Measurements from ENCODE around the gene NBAS.

- TF ChIP-seq EHMT2 (IDR thresholded peaks at IDR 0.05): no peak
- TF ChIP-seq, protein P1, sequence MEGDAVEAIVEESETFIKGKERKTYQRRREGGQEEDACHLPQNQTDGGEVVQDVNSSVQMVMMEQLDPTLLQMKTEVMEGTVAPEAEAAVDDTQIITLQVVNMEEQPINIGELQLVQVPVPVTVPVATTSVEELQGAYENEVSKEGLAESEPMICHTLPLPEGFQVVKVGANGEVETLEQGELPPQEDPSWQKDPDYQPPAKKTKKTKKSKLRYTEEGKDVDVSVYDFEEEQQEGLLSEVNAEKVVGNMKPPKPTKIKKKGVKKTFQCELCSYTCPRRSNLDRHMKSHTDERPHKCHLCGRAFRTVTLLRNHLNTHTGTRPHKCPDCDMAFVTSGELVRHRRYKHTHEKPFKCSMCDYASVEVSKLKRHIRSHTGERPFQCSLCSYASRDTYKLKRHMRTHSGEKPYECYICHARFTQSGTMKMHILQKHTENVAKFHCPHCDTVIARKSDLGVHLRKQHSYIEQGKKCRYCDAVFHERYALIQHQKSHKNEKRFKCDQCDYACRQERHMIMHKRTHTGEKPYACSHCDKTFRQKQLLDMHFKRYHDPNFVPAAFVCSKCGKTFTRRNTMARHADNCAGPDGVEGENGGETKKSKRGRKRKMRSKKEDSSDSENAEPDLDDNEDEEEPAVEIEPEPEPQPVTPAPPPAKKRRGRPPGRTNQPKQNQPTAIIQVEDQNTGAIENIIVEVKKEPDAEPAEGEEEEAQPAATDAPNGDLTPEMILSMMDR (IDR thresholded peaks at IDR 0.05 in 2 of 3, conservative IDR thresholded peaks at IDR 0.05 in 1 of 3; ENCODE audit: insufficient read depth in 2 of 3, low read depth in 1 of 3, low read length in 3 of 3): no peak
- TF ChIP-seq TCF7 (IDR thresholded peaks at IDR 0.05; ENCODE audit: borderline replicate concordance): no peak
- TF ChIP-seq HDAC2 (IDR thresholded peaks at IDR 0.05): no peak
- no peak for TF ChIP-seq SMC3 (conservative IDR thresholded peaks at IDR 0.05; ENCODE audit: insufficient read depth, low read depth, low read length)
- TF ChIP-seq, protein P2, sequence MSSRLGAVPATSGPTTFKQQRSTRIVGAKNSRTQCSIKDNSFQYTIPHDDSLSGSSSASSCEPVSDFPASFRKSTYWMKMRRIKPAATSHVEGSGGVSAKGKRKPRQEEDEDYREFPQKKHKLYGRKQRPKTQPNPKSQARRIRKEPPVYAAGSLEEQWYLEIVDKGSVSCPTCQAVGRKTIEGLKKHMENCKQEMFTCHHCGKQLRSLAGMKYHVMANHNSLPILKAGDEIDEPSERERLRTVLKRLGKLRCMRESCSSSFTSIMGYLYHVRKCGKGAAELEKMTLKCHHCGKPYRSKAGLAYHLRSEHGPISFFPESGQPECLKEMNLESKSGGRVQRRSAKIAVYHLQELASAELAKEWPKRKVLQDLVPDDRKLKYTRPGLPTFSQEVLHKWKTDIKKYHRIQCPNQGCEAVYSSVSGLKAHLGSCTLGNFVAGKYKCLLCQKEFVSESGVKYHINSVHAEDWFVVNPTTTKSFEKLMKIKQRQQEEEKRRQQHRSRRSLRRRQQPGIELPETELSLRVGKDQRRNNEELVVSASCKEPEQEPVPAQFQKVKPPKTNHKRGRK (tag; IDR thresholded peaks at IDR 0.05): no peak
- TF ChIP-seq KDM4B (IDR thresholded peaks at IDR 0.05; ENCODE audit: borderline replicate concordance in 2 of 2, low read depth in 1 of 2): no peak
- TF ChIP-seq, protein P3, sequence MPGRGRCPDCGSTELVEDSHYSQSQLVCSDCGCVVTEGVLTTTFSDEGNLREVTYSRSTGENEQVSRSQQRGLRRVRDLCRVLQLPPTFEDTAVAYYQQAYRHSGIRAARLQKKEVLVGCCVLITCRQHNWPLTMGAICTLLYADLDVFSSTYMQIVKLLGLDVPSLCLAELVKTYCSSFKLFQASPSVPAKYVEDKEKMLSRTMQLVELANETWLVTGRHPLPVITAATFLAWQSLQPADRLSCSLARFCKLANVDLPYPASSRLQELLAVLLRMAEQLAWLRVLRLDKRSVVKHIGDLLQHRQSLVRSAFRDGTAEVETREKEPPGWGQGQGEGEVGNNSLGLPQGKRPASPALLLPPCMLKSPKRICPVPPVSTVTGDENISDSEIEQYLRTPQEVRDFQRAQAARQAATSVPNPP (IDR thresholded peaks at IDR 0.05; ENCODE audit: borderline replicate concordance, insufficient read depth, insufficient read length): no peak
- TF ChIP-seq POLR2A (conservative IDR thresholded peaks at IDR 0.05): no peak
Measured at GRCh38 chr2:15363734-15364133, 197.4 kb downstream of the NBAS start.

Data from K562 (cell line).